ENCODE measurements around the gene DGKI. TPM values are rescaled to one million over a fixed set of nuclear protein-coding genes. Genes with fewer than 3 reads are reported as not detected.

The DGKI gene
- total RNA-seq, 1 experiment from 2014 or later, result not detected

DNA sequence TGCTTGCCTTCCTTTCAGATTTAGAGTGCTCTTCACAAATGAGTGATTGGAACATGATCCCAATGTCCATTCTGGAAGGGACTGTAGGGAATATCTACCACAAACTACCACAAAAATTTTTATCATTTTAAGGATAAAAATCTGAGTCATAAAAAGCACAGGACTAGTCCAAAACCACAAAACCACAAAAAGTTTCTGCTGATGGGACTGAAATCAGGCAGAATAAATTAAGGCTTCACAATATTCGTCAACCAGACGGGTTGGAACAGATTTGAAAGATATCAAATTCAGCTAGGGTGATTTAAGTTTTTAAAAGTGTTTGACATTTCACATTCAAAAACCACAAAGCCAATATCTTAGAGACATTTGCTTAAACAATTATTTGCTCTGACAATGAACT, 403.2 kb downstream of the DGKI start:
- in situ Hi-C loops (cut with HindIII; ENCODE audit: low pct_unique_long_range_greater_than_20kb, low sequenced_read_pairs), result no loop called here
- no peak for ATAC-seq
- DNase-seq (ENCODE audit: low read depth, low spot score), result no peak
- intact Hi-C loops (cut with micrococcal nuclease; ENCODE audit: unreplicated experiment), result no loop called here
- POLR2A ChIA-PET, result no interaction called here
- Histone ChIP-seq H3K36me3 (ENCODE audit: control insufficient read depth, insufficient read depth, low read length) (no peaks in the 10 kb centered on the region), H3K4me3 (ENCODE audit: low read depth in 2 of 2, low read length in 2 of 2) (no peak overlapping the region), H3K27ac (ENCODE audit: low read length) (no peak overlapping the region), H3K27me3 (ENCODE audit: control insufficient read depth, insufficient read depth, low read length) (no peaks in the 10 kb centered on the region), H3K9me3 (ENCODE audit: control insufficient read depth, insufficient read depth, low read depth, low read length) (no peaks in the 10 kb centered on the region), H3K4me1 (ENCODE audit: control insufficient read depth, insufficient read depth, low read length) (no peaks in the 10 kb centered on the region)
- BruUV-seq (replicated peaks), result no TSS peak
- CTCF ChIA-PET, result no interaction called here
- TF ChIP-seq TCF7L2 (IDR thresholded peaks at IDR 0.05; ENCODE audit: low read depth, low read length) (no peak), POLR2AphosphoS5 (IDR thresholded peaks at IDR 0.05; ENCODE audit: low read depth, low read length) (no peak), SIN3A (IDR thresholded peaks at IDR 0.05; ENCODE audit: borderline replicate concordance, insufficient read depth, low read depth, low read length) (no peak), CTCF (IDR thresholded peaks at IDR 0.05) (no peak)
- TF ChIP-seq, protein P1, sequence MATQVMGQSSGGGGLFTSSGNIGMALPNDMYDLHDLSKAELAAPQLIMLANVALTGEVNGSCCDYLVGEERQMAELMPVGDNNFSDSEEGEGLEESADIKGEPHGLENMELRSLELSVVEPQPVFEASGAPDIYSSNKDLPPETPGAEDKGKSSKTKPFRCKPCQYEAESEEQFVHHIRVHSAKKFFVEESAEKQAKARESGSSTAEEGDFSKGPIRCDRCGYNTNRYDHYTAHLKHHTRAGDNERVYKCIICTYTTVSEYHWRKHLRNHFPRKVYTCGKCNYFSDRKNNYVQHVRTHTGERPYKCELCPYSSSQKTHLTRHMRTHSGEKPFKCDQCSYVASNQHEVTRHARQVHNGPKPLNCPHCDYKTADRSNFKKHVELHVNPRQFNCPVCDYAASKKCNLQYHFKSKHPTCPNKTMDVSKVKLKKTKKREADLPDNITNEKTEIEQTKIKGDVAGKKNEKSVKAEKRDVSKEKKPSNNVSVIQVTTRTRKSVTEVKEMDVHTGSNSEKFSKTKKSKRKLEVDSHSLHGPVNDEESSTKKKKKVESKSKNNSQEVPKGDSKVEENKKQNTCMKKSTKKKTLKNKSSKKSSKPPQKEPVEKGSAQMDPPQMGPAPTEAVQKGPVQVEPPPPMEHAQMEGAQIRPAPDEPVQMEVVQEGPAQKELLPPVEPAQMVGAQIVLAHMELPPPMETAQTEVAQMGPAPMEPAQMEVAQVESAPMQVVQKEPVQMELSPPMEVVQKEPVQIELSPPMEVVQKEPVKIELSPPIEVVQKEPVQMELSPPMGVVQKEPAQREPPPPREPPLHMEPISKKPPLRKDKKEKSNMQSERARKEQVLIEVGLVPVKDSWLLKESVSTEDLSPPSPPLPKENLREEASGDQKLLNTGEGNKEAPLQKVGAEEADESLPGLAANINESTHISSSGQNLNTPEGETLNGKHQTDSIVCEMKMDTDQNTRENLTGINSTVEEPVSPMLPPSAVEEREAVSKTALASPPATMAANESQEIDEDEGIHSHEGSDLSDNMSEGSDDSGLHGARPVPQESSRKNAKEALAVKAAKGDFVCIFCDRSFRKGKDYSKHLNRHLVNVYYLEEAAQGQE (IDR thresholded peaks at IDR 0.05; ENCODE audit: insufficient read depth in 1 of 2, low read depth in 2 of 2, low read length in 1 of 2), result no peak

DNA sequence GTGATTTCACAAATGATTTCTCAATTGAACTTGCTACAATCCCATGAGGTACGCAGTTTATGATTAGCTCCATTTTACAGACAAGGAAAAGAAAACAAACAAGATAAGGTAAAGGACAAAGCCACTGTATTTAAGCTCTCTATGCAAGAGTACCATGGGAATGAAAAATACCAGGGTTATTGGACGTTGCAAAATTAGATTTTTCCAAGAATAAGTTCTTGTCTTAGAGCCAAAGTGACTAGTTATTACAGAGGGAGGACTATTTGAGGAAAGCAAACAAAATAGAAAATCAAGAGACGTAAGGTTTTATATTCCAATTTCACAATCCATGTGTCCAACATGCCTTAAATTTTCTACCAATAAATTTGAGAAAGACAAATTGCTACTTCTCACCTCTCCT, 405.3 kb downstream of the DGKI start:
- BruUV-seq (replicated peaks), result no TSS peak
- POLR2A ChIA-PET, result no interaction called here

More for the DNA sequence above, 405.3 kb downstream of the DGKI start:
- no peaks in the 10 kb centered on the region for H3K27me3 ChIP-seq (ENCODE audit: control insufficient read depth, insufficient read depth, low read length)
- no peaks in the 10 kb centered on the region for H3K4me1 ChIP-seq (ENCODE audit: control insufficient read depth, insufficient read depth, low read length)
- H3K9me3 ChIP-seq (ENCODE audit: control insufficient read depth, insufficient read depth, low read depth, low read length), result no peaks in the 10 kb centered on the region
- H3K27ac ChIP-seq (ENCODE audit: low read length), result no peak overlapping the region
- CTCF ChIA-PET, result interaction anchor here (0.6 kb wide), 1 partner anchor 455 kb away, joined by 3 read pairs; no protein-coding TSS in a partner anchor
- H3K4me3 ChIP-seq (ENCODE audit: low read depth in 2 of 2, low read length in 2 of 2), result no peak overlapping the region
- in situ Hi-C loops (cut with HindIII; ENCODE audit: low pct_unique_long_range_greater_than_20kb, low sequenced_read_pairs) (no loop called here), intact Hi-C loops (cut with micrococcal nuclease; ENCODE audit: unreplicated experiment) (no loop called here)
- TF ChIP-seq TCF7L2 (IDR thresholded peaks at IDR 0.05; ENCODE audit: low read depth, low read length), result no peak
- TF ChIP-seq, protein P1 (IDR thresholded peaks at IDR 0.05; ENCODE audit: insufficient read depth in 1 of 2, low read depth in 2 of 2, low read length in 1 of 2), result no peak
- TF ChIP-seq SIN3A (IDR thresholded peaks at IDR 0.05; ENCODE audit: borderline replicate concordance, insufficient read depth, low read depth, low read length), result no peak
- TF ChIP-seq POLR2AphosphoS5 (IDR thresholded peaks at IDR 0.05; ENCODE audit: low read depth, low read length), result no peak
- TF ChIP-seq CTCF (IDR thresholded peaks at IDR 0.05), result no peak
- DNase-seq (ENCODE audit: low read depth, low spot score) (no peak), ATAC-seq (no peak)
- no peaks in the 10 kb centered on the region for H3K36me3 ChIP-seq (ENCODE audit: control insufficient read depth, insufficient read depth, low read length)
